ENCODE measurements around the gene MYCT1. TPM values are rescaled to one million over a fixed set of nuclear protein-coding genes. Genes with fewer than 3 reads are reported as not detected.

MYCT1 gene, protein sequence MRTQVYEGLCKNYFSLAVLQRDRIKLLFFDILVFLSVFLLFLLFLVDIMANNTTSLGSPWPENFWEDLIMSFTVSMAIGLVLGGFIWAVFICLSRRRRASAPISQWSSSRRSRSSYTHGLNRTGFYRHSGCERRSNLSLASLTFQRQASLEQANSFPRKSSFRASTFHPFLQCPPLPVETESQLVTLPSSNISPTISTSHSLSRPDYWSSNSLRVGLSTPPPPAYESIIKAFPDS
- polyA plus RNA-seq = 0.17 TPM in 1 of 2 replicates, not detected in the other

DNA sequence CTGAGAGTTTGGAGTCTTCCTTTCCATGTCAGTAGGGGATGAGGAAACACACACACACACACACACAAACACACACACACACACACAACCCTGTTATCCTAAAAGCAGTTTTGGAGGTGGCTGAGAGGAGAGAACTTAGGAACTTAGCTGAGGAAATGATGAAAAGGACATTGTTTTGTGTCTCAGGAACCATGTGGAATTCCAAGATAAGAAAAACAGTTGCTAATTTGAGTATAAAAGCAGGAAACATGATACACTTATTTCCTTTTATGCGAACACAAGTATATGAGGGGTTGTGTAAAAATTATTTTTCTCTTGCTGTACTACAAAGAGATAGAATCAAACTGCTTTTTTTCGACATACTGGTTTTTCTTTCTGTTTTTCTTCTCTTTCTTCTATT is at the start of gene MYCT1:
TSS of gene MYCT1 (plus strand) at position 264 of the 400 bp plus-strand sequence. CDS start at position 270, 6 bp downstream.

DNA sequence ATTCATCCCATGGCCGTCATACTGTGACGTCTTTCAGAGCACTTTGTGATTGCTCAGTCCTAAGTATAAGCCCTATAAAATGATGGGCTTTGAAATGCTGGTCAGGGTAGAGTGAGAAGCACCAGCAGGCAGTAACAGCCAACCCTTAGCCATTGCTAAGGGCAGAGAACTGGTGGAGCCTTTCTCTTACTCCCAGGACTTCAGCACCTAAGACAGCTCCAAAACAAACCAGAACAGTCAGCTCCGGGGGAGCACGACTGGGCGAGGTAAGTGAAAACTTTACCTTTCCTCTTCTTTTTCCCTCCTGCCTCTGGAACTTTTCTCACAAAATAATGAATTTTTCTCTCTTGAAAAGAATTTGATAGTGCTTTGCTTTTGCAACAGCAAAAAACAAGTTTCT is 53.0 kb downstream of the MYCT1 start, which contains the start of gene VIP:
TSS of gene VIP (plus strand) at position 104 of the 400 bp plus-strand sequence. CDS start 1,381 bp downstream, outside the sequence.

Other genes with a start within 250 kb of the MYCT1 start
- gene SYNE1, start 60.5 kb upstream of the MYCT1 start, polyA plus RNA-seq = 118 and 131 TPM in 2 replicates
- gene VIP, start 52.9 kb downstream of the MYCT1 start, polyA plus RNA-seq = not detected in 2 replicates